NOMO-1 (cell line): ENCODE data around the gene FBXL16.
"Not testable (repeated sequence)": the region's sequence is repeated elsewhere in the genome, so short reads cannot be mapped to it uniquely, and the experiment has no call there.

Source experiments
- DNase-seq, 2 experiments: peaks; one replicate each; lab custom pipeline; 2025; ENCODE audit not compliant: unreplicated experiment in 2 of 2; lab: John Stamatoyannopoulos, UW

FBXL16 gene

GRCh38 chr16:694187-694862 is 11.3 kb downstream of the FBXL16 start:
- DNase-seq = no peak

DNA sequence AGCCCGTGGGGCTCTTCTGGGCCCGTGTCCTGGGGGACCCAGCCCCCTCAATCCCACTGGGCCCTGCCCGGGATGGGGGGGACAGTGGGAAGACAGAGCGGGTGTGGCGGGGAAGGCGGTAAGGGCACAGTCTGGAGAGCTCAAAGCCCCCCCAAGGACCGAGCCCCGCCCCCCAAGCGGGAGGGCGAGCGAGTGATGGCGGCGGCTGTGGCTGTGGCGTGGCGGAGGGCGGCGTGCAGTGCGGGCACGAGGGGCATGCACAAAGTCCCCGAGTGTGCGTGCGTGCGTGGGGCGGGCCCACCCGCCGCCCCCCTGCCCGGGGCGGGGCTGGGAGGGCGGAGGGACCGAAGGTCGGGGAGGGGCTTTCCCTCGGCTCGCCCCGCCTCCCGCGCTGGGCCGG is 11.8 kb downstream of the FBXL16 start:
- no peak for DNase-seq

- DNase-seq = no peak
These were observed 12.2 kb downstream of the FBXL16 start for GRCh38 chr16:693364-693763.

GRCh38 chr16:692356-693108 is 13.1 kb downstream of the FBXL16 start:
- no peak for DNase-seq

DNA sequence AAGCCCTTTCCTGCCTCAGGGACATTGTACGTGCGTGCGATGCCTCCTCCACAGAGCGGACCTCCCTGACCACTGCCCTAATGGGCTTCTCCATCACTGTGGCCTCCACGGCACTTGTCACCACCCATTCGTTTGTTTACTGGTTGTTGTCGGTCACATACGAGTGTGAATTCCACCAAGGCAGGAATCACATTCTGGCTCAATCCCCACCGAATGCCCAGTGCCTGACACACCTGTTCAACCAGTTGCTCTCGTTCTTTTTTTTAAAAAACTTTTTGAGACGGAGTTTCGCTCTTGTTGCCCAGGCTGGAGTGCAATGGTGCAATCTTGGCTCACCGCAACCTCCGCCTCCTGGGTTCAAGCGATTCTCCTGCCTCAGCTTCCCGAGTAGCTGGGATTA is 14.4 kb downstream of the FBXL16 start:
- DNase-seq = not testable (repeated sequence)

GRCh38 chr16:689175-689897 is 16.3 kb downstream of the FBXL16 start:
- DNase-seq = no peak

DNA sequence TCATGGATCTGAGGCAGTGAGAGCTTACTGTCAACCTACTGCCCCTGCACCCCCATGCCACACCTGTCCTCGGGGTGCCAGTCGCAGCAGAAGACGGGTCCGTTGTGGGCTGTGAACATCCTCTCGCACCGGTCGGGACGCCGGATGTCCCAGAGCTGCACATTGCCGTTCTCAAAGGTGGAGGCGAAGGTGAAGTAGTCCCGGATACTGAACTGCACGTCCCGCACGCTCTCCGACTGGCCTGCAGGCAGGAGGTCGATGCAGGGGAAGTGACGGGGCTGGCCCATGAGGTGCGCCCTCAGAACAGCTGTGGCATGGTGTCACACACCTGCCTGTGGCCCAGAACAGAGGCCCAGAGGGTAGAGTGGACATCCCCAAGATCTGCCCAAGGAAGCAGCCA is 18.1 kb downstream of the FBXL16 start:
- DNase-seq = no peak

DNA sequence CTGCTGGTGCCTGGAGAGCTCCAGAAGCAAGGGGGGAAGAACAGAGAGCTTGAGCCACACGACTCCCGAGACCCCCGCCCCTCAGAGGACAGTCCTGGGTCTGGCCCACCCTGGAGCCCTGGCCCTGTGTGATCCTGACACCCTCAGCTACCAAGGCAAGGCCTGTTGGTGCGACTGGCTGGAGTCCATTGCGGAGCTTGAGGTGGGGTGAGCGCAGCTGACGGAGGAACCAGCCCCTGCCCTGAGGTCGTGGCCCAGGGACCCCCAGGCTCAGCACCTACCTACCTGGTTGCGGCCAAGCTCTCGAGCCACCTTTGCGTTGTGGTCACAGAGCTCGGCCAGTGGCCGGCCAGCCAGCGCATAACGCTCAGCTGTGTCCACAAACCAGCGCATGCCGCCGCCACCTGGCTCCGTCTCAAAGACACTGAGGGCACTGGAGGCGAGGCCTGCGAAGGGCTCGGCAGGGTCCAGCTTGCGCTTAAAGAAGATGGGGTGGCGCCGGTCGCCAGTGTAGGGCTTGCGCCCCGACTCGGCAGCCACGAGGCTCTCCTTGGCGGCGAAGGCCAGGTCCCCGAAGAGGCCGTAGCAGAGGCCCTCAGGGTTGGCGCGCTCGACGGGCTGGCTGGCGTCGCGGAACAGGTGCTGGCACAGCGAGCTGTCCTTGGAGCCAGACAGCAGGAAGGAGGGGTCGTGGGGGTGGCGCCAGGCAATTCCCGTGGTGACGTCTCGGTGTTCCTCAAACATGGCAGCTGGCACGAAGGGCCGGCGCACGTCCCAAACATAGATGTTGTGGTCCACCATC is 18.9 kb downstream of the FBXL16 start:
- DNase-seq = no peak

DNA sequence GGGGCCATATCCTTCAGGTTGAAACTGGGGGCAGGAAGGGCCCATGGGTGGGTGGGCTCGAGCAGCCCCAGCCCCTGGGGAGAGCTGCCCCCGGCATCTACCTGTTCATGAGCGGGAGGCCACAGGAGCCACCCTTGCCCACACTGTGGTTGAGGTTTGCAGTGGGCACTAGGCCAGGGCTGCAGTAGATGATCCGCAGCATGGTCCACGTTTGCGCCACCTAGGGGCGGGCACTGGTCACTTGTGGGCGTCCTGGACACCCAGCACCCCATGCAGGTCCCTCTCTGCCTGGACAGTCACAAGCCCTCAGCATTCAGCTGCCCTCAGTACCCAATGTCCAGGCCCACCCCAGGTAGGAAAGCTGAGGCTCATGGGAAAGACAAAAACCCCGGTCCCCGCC is 19.6 kb downstream of the FBXL16 start:
- DNase-seq = no peak

- DNase-seq = no peak
These were observed 20.5 kb downstream of the FBXL16 start for GRCh38 chr16:684961-685696.

DNA sequence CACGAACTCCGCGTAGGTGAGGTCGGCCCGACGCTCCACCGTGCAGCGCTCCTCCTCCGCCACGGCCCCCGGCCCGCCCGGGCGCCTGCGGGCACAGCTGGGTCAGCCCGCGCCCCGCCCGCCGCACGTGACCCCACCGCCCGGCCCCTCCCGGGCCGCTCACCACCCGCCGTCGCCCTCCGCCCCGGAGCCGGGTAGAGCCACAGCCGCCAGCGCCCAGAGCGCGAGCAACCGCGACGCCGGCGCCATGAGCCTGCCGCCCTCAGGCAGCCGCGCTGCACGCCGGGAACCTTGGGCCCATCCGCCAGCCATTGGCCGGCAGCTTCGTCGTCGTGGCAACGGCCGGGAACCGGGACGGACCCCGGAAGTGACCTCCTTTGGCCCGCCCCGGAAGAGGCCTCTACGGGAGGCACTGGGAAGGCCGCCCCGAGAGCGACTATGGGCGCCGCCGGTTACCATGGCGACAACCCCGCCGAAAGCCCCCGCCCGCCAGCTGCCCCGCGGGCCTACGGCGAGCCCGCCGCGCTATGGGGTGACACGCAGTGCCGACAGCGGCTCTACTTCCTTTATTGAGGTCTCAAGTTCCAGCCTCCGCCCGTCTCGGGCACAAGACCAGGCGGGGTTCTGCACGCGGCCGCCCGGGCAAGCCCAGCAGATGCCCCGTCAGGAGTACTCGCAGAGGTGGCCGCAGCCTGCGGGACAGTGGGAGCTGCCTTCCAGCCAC is 21.4 kb downstream of the FBXL16 start, which contains the start of gene JMJD8:
TSS of gene JMJD8 (minus strand) at position 264 of the 724 bp plus-strand sequence. CDS start at position 249, 15 bp downstream.
- peak; percentile 94 for DNase-seq

DNA sequence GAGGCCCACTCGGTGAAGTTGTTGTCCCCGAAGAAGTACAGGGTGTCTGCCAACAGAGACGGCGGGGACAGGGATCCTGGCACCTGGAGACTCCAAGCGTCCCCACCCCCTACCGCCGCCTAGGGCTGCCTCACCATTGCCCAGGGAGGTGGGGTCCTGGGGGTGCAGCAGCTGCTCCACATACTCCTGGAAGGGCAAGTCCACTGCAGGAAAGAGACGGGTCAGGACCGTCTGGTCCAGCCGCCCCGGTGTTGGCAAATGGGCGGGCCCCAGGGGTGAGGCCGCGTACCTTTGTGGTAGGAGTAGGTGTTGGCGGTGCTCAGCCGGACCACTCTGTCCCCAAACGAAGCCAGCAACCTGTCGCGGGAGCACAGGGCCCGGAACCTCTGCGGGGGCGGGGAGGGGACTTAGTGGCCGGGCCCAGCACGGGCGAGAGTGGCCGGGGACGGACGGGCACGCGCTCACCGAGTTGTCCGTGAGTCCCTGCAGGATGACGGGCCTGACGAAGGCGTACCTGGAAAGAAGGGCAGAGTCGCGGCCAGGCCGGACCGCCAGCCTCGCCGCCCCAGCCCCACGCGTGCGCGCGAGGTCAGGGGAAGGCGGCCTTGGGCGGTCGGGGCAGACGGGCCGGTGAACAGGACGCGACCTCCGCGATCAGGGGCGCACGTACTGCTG is 22.1 kb downstream of the FBXL16 start:
- no peak for DNase-seq

DNA sequence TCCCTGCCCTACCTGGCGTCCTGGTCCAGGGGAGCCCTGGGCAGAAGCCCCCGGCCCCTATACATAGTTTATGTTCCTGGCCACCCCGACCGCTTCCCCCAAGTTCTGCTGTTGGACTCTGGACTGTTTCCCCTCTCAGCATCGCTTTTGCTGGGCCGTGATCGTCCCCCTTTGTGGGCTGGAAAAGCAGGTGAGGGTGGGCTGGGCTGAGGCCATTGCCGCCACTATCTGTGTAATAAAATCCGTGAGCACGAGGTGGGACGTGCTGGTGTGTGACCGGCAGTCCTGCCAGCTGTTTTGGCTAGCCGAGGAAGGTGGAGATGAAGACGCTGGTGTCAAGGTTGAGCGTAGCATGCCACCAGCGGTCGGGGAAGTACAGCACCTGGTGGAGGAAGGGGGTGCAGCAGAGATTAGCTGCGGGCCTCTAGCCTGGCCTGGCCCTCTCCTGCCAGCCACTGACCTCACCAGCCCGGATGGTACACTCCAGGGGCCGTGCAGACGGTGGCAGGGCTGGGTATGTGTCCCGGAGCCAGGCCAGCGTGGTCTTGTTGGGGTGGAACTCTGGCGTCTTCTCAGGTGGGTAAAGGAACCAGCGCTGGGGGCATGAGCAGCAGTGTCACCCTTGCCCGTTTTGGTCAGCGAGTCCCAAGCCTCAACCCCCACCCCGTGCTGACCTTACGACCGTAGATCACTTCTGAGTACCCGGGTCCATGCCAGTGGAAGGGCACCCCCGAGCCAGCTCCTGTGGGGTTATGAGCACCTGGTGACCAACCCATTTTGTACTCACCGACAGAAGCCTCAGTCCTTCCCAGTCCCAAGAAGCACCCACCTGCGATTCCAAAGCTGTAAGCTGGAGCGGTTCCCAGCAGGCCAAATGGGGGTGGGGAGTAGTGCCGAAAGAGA is 22.9 kb downstream of the FBXL16 start:
- no peak for DNase-seq

GRCh38 chr16:681746-682427 is 23.7 kb downstream of the FBXL16 start:
- DNase-seq = no peak

- DNase-seq = peak; percentile 17 to 47
These were observed 24.4 kb downstream of the FBXL16 start for GRCh38 chr16:680967-681745.

DNA sequence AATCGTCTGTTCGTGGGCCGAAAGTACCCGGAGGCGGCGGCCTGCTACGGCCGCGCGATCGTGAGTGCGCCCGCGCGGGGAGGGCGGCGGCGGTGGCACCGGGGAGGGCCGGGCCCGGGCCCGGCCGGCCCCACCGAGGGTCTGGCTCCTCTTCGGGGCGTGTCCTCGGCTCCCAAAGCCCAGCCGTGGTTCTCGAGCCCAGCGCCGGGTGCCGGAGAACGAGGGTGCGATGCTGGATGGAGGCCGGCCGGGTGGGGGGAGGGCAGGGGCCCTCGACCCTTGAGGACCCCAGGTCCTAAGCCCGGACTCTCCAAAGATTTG is 25.0 kb downstream of the FBXL16 start:
- DNase-seq = no peak
